Memory B cell (primary cell): ENCODE results near the gene CCRL2.
"Not testable (repeated sequence)": the region's sequence is repeated elsewhere in the genome, so short reads cannot be mapped to it uniquely, and the experiment has no call there.

ENCODE experiments used
- ATAC-seq: fragments of 150-1000 bp; cut with Tn5 transposase; 2 replicates; pipeline ENCODE4 v1.10.0; 2021; ENCODE audit warnings: low read depth, mild to moderate bottlenecking, moderate library complexity
- DNase-seq, 2 donors: peaks; one replicate each; pipeline ENCODE4 v3.0.0; 2022; ENCODE audit warnings: low spot score in 2 of 2
- H3K27ac Mint-ChIP-seq: one replicate; pipeline ENCODE4 v1.8.0; 2022; ENCODE audit warnings: mild to moderate bottlenecking, moderate library complexity, mixed read lengths
- H3K27me3 Mint-ChIP-seq: one replicate; pipeline ENCODE4 v1.8.0; 2022; ENCODE audit warnings: mixed read lengths
- H3K36me3 Mint-ChIP-seq: one replicate; pipeline ENCODE4 v1.8.0; 2022; ENCODE audit warnings: mild to moderate bottlenecking, mixed read lengths
- H3K4me1 Mint-ChIP-seq: one replicate; pipeline ENCODE4 v1.8.0; 2022; ENCODE audit warnings: mixed read lengths
- H3K4me3 Mint-ChIP-seq: one replicate; pipeline ENCODE4 v1.8.0; 2022; ENCODE audit warnings: mild to moderate bottlenecking, moderate library complexity, mixed read lengths
- H3K9me3 Mint-ChIP-seq: one replicate; pipeline ENCODE4 v1.8.0; 2022; ENCODE audit warnings: mixed read lengths

The CCRL2 gene

GRCh38 chr3:46419816-46420215, 12.8 kb downstream of the CCRL2 start:
- Mint-ChIP-seq H3K4me3 (no peak overlapping the region), H3K9me3 (no peaks in the 10 kb centered on the region), H3K27me3 (no peaks in the 10 kb centered on the region), H3K36me3 (no peaks in the 10 kb centered on the region), H3K4me1 (peaks cover 2% of the 10 kb centered on the region), H3K27ac (no peak overlapping the region)
- ATAC-seq (no peak), DNase-seq (no peak)

GRCh38 chr3:46420931-46421330, 13.9 kb downstream of the CCRL2 start:
- Mint-ChIP-seq H3K27ac (no peak overlapping the region), H3K36me3 (no peaks in the 10 kb centered on the region), H3K4me1 (peaks cover 2% of the 10 kb centered on the region), H3K4me3 (no peak overlapping the region), H3K27me3 (no peaks in the 10 kb centered on the region), H3K9me3 (no peaks in the 10 kb centered on the region)
- ATAC-seq: no peak
- no peak for DNase-seq

DNA sequence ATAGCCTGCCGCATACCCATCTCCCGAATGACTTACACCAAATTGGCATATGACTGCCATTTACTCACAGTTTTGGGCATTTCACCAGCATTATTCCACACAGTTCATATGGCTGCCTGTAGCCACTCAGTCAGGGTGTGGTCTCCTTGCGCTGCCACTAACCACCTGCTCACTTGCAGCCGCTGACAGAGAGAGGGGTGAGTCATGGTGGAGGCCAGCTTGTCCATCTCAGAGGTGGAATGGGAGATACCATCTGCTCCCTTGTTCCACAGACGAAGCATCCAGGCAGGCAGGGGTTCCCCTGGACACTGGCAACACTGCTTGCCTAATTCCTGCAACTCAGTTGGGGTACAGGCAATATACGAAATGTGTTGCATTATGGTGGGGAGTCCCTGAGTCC, 15.6 kb downstream of the CCRL2 start:
- no peak for DNase-seq
- H3K27me3 Mint-ChIP-seq: no peaks in the 10 kb centered on the region
- H3K36me3 Mint-ChIP-seq: no peaks in the 10 kb centered on the region
- no peaks in the 10 kb centered on the region for H3K9me3 Mint-ChIP-seq
- H3K4me3 Mint-ChIP-seq: no peak overlapping the region
- no peaks in the 10 kb centered on the region for H3K4me1 Mint-ChIP-seq
- no peak for ATAC-seq
- H3K27ac Mint-ChIP-seq: no peak overlapping the region

DNA sequence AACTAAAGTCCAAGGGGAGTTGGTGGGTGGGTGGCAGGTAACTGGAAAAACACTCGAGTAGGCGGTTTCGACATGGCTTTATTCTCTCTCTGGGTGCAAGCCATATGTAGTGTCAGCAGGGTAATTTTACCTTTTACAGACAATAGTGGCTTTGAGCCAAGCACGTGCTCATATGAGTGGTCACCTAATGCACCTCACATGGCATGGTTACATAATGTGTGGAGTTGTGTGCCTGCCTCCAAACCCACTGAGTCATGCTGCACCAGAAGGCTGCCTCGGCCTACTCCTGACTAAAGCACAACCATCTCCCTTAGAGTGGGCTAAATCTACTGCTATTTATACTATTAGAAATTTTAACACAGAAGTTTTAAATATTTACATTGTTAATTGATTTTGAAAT, 16.5 kb downstream of the CCRL2 start:
- no peaks in the 10 kb centered on the region for H3K4me1 Mint-ChIP-seq
- DNase-seq (no peak), ATAC-seq (no peak)
- no peak overlapping the region for H3K27ac Mint-ChIP-seq
- H3K4me3 Mint-ChIP-seq: no peak overlapping the region
- H3K9me3 Mint-ChIP-seq: no peaks in the 10 kb centered on the region
- H3K27me3 Mint-ChIP-seq: no peaks in the 10 kb centered on the region
- H3K36me3 Mint-ChIP-seq: no peaks in the 10 kb centered on the region

DNA sequence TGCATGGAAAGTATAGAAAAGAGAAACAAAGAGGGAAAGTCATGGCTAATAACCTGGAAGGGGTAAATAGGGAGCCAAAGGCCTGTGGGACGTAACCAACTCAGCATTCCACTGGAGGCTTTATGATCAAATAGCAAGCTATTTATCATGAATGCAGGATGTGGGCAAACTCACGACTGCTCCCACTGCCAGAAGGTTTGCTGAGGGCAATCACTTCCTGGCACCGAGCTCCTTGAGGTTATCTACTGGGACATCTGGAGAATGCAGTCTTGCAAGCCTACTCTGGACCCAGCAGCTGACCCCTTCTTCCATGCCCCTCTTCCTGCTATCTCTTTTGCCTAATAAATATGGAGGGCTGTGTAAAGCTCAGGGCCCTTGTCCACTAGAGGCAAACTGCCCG, 19.4 kb downstream of the CCRL2 start:
- not testable (repeated sequence) for H3K27ac Mint-ChIP-seq, H3K4me1 Mint-ChIP-seq

GRCh38 chr3:46427404-46427803, 20.3 kb downstream of the CCRL2 start:
- H3K27ac Mint-ChIP-seq, H3K36me3 Mint-ChIP-seq, ATAC-seq, DNase-seq, H3K9me3 Mint-ChIP-seq, H3K4me1 Mint-ChIP-seq, H3K27me3 Mint-ChIP-seq, H3K4me3 Mint-ChIP-seq: not testable (repeated sequence)

More for the DNA sequence above, 19.4 kb downstream of the CCRL2 start:
- H3K9me3 Mint-ChIP-seq, ATAC-seq, H3K36me3 Mint-ChIP-seq, H3K27me3 Mint-ChIP-seq, H3K4me3 Mint-ChIP-seq, DNase-seq: not testable (repeated sequence)

DNA sequence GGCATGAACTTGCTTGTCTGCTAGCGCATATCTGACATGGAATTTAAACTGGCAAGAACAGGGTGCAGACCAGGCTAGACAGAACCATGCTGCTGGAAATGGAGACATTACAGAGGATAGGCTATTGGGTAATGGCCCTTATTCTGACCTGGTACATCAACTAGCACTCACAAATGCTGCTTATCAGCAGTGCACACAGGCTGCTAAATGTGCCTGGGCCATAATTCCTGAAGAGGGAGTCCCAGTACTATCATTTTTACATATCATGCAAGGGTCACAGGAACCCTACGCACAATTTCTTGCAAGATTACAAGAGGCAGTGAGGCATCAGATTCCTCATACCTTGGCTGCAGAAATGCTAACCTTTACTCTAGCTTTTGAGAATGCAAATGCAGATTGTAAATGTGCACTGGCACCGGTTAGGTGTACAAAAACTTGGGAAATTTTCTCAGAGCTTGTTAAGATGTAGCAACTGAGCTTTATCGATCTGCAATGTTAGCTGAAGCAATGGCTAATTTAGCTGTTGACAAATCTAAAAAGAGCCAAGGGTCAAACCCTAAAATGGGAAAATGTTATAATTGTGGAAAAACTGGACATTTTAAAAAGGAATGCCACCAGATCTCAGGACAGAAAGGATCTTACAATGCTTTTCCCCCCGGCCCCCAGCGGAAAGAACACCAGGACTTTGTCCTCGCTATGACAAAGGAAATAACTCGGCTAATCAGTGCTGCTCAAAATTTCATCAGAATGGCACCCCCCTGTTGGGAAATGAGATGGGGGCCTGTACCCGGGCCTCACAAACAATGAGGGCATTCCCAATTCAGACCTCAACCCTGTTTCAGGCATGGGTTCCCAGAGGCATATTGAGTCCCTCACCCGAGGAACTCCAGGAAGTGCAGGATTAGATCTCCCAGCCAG, 21.1 kb downstream of the CCRL2 start:
- peaks cover 3% of the 10 kb centered on the region for H3K36me3 Mint-ChIP-seq
- no peak for ATAC-seq
- no peak for DNase-seq
- H3K4me3 Mint-ChIP-seq: no peak overlapping the region
- no peaks in the 10 kb centered on the region for H3K4me1 Mint-ChIP-seq
- no peaks in the 10 kb centered on the region for H3K27me3 Mint-ChIP-seq
- H3K9me3 Mint-ChIP-seq: peaks cover 8% of the 10 kb centered on the region
- H3K27ac Mint-ChIP-seq: no peak overlapping the region

- DNase-seq: no peak
- Mint-ChIP-seq H3K4me1 (no peaks in the 10 kb centered on the region), H3K27ac (no peak overlapping the region), H3K4me3 (no peak overlapping the region), H3K27me3 (no peaks in the 10 kb centered on the region), H3K36me3 (peaks cover 7% of the 10 kb centered on the region), H3K9me3 (peaks cover 12% of the 10 kb centered on the region)
- ATAC-seq: no peak
Measured at GRCh38 chr3:46429250-46429649, 22.2 kb downstream of the CCRL2 start.

- DNase-seq: no peak
- Mint-ChIP-seq H3K36me3 (peaks cover 7% of the 10 kb centered on the region), H3K9me3 (peaks cover 12% of the 10 kb centered on the region), H3K27me3 (no peaks in the 10 kb centered on the region), H3K4me3 (no peak overlapping the region), H3K27ac (no peak overlapping the region), H3K4me1 (no peaks in the 10 kb centered on the region)
- ATAC-seq: no peak
Measured at GRCh38 chr3:46429671-46430070, 22.6 kb downstream of the CCRL2 start.

- peaks cover 12% of the 10 kb centered on the region for H3K9me3 Mint-ChIP-seq
- not testable (repeated sequence) for DNase-seq, H3K4me3 Mint-ChIP-seq, H3K4me1 Mint-ChIP-seq, ATAC-seq, H3K27me3 Mint-ChIP-seq, H3K36me3 Mint-ChIP-seq, H3K27ac Mint-ChIP-seq
Measured at GRCh38 chr3:46430879-46431278, 23.8 kb downstream of the CCRL2 start.

- DNase-seq, H3K4me3 Mint-ChIP-seq, ATAC-seq: not testable (repeated sequence)
Measured at GRCh38 chr3:46431905-46432304, 24.8 kb downstream of the CCRL2 start.

GRCh38 chr3:46433118-46433517, 26.1 kb downstream of the CCRL2 start:
- ATAC-seq, DNase-seq, H3K4me1 Mint-ChIP-seq, H3K27ac Mint-ChIP-seq, H3K36me3 Mint-ChIP-seq, H3K4me3 Mint-ChIP-seq, H3K27me3 Mint-ChIP-seq: not testable (repeated sequence)
- H3K9me3 Mint-ChIP-seq: peaks cover 12% of the 10 kb centered on the region

More at GRCh38 chr3:46431905-46432304, 24.8 kb downstream of the CCRL2 start:
- H3K9me3 Mint-ChIP-seq: peaks cover 12% of the 10 kb centered on the region
- not testable (repeated sequence) for H3K27me3 Mint-ChIP-seq, H3K27ac Mint-ChIP-seq, H3K36me3 Mint-ChIP-seq, H3K4me1 Mint-ChIP-seq

DNA sequence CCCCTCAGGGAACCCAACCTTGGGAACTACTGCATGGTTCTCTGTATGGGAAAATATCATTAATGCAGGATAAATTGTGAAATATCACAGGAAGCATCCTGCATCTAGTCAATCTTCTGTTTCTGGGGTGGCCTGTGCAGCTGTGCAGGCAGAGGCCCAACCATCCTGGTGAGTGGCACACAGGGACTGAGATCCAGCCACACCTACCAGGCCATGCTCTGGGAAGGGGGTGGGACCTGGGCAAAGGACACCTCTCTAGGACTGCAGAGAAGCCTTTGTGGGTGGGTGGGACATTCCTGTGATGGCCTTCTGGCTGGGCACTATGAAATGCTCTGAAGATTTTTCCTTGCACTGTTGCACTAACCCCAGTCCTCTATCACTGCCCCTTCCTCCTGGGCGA, 26.8 kb downstream of the CCRL2 start:
- Mint-ChIP-seq H3K27ac (no peak overlapping the region), H3K4me3 (no peak overlapping the region), H3K9me3 (peaks cover 12% of the 10 kb centered on the region), H3K4me1 (peaks cover 2% of the 10 kb centered on the region), H3K27me3 (no peaks in the 10 kb centered on the region), H3K36me3 (peaks cover 7% of the 10 kb centered on the region)
- ATAC-seq (no peak), DNase-seq (no peak)

- Mint-ChIP-seq H3K27me3 (no peaks in the 10 kb centered on the region), H3K4me1 (peaks cover 7% of the 10 kb centered on the region), H3K9me3 (peaks cover 10% of the 10 kb centered on the region), H3K4me3 (no peak overlapping the region), H3K27ac (no peak overlapping the region), H3K36me3 (peaks cover 7% of the 10 kb centered on the region)
- ATAC-seq (no peak), DNase-seq (no peak)
Measured at GRCh38 chr3:46435081-46435726, 28.1 kb downstream of the CCRL2 start.
